A549 treated with Mapracorat at 1 μM for 4 hours (cell line): ENCODE data around the gene ABCG8. TPM values are rescaled to one million over a fixed set of nuclear protein-coding genes. Genes with fewer than 3 reads are reported as not detected.

ENCODE experiments used
- total RNA-seq: library from RNA; stranded (reverse); fragments of 200-300 nt; extraction: Qiagen RNA extraction; gene quantifications from 5 replicates; pipeline ENCODE4 v1.2.3, GENCODE V29; 2022

ABCG8 gene
- not detected in 5 replicates for total RNA-seq

GRCh38 chr2:43838560-43839267 lies at the start of gene ABCG8, which contains the start of gene ABCG5:
Gene ABCG8, plus strand, starts transcription at chr2:43838971. Its CDS starts 83 bp downstream, at chr2:43839054.
Gene ABCG5, minus strand, starts transcription at chr2:43838839. Its CDS starts 160 bp downstream, at chr2:43838679.

Other genes with a start within 250 kb of the ABCG8 start
- gene THADA, start 242.9 kb upstream of the ABCG8 start, total RNA-seq, result 17.6 to 27.5 TPM (median 22.4 TPM) in 5 replicates
- gene PLEKHH2, start 201.7 kb upstream of the ABCG8 start, total RNA-seq, result 1.4 to 2.5 TPM (median 1.7 TPM) in 5 replicates
- gene C1GALT1C1L, start 162.5 kb upstream of the ABCG8 start, total RNA-seq, result 2.0 to 2.5 TPM (median 2.3 TPM) in 5 replicates
- 14.6 to 18.3 TPM (median 16.1 TPM) in 5 replicates for gene DYNC2LI1, start 64.9 kb upstream of the ABCG8 start, total RNA-seq
- not detected in 5 replicates for gene ABCG5, start 132 bp upstream of the ABCG8 start, total RNA-seq
- gene LRPPRC, start 157.0 kb downstream of the ABCG8 start, total RNA-seq, result 83.2 to 106 TPM (median 97.7 TPM) in 5 replicates